HEK293T (cell line): ENCODE results near the gene MRPL17.

Experiments
- CTCF ChIA-PET: fragments of 350-600 bp; formaldehyde crosslinking; extraction: SDS; loops from one replicate; lab custom pipeline; 2021; ENCODE audit warnings: antibody characterized with exemption, inconsistent platforms; lab: Yijun Ruan, JAX
- POLR2A ChIA-PET: fragments of 350-600 bp; formaldehyde crosslinking; extraction: SDS; loops from one replicate; lab custom pipeline; 2020; ENCODE audit warnings: antibody characterized with exemption, inconsistent platforms; lab: Yijun Ruan, JAX
- DNase-seq: peaks from one replicate; pipeline ENCODE4 v3.0.0; 2012; ENCODE audit warnings: mixed read lengths; ENCODE audit errors: extremely low spot score
- ARNT ChIP-seq: fragments of 450-650 bp; IDR thresholded peaks from 2 replicates; pipeline ENCODE4 v1.6.1; 2017; ENCODE audit warnings: mild to moderate bottlenecking
- BHLHE40 ChIP-seq: fragments of 450-650 bp; IDR thresholded peaks from 2 replicates; pipeline ENCODE4 v1.6.1; 2016; ENCODE audit warnings: mild to moderate bottlenecking, moderate library complexity, borderline replicate concordance
- CTBP1 ChIP-seq: fragments of 450-650 bp; IDR thresholded peaks from 2 replicates; pipeline ENCODE4 v1.6.1; 2016; ENCODE audit warnings: borderline replicate concordance
- ELF4 ChIP-seq: fragments of 450-650 bp; IDR thresholded peaks from 2 replicates; pipeline ENCODE4 v1.6.1; 2017; ENCODE audit warnings: antibody characterized with exemption
- FOXA1 ChIP-seq: fragments of 450-650 bp; IDR thresholded peaks from 2 replicates; pipeline ENCODE4 v1.6.1; 2016; ENCODE audit warnings: mild to moderate bottlenecking
- FOXK2 ChIP-seq: fragments of 450-650 bp; IDR thresholded peaks from 2 replicates; pipeline ENCODE4 v1.6.1; 2016; ENCODE audit warnings: mild to moderate bottlenecking
- FOXM1 ChIP-seq: fragments of 450-650 bp; IDR thresholded peaks from 2 replicates; pipeline ENCODE4 v1.6.1; 2017; ENCODE audit warnings: mild to moderate bottlenecking, borderline replicate concordance
- HDGF ChIP-seq: fragments of 450-650 bp; IDR thresholded peaks from 2 replicates; pipeline ENCODE4 v1.6.1; 2017; ENCODE audit warnings: antibody characterized with exemption, borderline replicate concordance
- L3MBTL2 ChIP-seq: fragments of 450-650 bp; conservative IDR thresholded peaks from 2 replicates; pipeline ENCODE4 v1.6.1; 2016; ENCODE audit warnings: mild to moderate bottlenecking
- LEF1 ChIP-seq: fragments of 450-650 bp; IDR thresholded peaks from 2 replicates; pipeline ENCODE4 v1.6.1; 2017; ENCODE audit warnings: mild to moderate bottlenecking, borderline replicate concordance
- NFRKB ChIP-seq: fragments of 450-650 bp; IDR thresholded peaks from 2 replicates; pipeline ENCODE4 v1.6.1; 2016; ENCODE audit warnings: mild to moderate bottlenecking, moderate library complexity
- SP1 ChIP-seq: fragments of 450-650 bp; IDR thresholded peaks from 2 replicates; pipeline ENCODE4 v1.6.1; 2017
- SUZ12 ChIP-seq: fragments of 450-650 bp; IDR thresholded peaks from 2 replicates; pipeline ENCODE4 v1.6.1; 2016; ENCODE audit warnings: mild to moderate bottlenecking
- TARDBP ChIP-seq: fragments of 450-650 bp; IDR thresholded peaks from 2 replicates; pipeline ENCODE4 v1.6.1; 2016
- ZNF384 ChIP-seq: fragments of 450-650 bp; IDR thresholded peaks from 2 replicates; pipeline ENCODE4 v1.6.1; 2016
- TF ChIP-seq, protein P1 (sequence below): fragments of 450-650 bp; IDR thresholded peaks from 2 replicates; pipeline ENCODE4 v1.6.1; 2016

MRPL17 gene

DNA sequence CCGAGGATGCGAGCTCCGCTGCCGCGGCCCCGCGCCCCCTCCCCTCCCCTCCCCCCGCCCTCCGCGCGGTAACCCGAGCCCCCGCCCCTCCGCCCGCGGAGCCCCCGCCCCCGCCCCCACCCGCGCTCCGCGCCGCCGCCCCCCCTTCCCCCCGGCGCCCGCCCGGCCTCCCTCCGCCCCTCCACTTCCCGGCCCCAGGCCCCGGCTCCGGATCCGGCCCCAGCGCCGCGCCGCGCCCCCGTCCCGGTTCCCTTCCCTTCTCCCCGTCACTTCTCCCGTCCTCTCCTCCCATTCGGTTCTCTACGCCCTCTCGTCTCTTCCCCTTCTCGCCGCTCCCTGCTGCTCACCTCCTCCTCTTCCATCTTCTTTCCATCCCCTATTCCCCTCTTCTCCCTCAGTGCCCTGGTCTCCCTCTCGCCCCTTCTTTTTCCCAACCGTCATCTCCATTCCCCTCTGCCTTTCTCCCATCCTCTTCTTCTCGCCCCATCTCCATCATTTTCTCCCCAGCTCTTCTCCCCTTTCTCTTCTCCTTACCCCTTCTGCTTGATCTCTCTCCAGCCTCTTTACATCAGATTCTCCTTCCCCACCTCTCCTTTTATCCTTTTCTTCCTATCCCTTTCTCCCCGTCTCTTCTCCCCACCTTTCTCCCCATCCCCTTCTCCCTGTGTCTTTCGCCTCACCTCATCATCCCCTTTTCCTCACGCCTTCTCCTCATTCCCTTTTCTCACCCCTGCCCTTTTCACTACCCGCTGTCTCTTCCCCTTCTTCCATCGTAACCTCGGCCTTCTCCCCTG lies 27.2 kb downstream of the MRPL17 start, which contains the start of gene DCHS1:
TSS of gene DCHS1 (minus strand) at position 20 of the 794 bp plus-strand sequence. CDS start 14,196 bp downstream, outside the sequence.
- ChIA-PET POLR2A (no interaction called here), CTCF (interaction anchor here (1.2 kb wide), 1 partner anchor 12 kb away, joined by 5 read pairs; no protein-coding TSS in a partner anchor)
- DNase-seq, result peak; percentile 35
- TF ChIP-seq SP1, result no peak

DNA sequence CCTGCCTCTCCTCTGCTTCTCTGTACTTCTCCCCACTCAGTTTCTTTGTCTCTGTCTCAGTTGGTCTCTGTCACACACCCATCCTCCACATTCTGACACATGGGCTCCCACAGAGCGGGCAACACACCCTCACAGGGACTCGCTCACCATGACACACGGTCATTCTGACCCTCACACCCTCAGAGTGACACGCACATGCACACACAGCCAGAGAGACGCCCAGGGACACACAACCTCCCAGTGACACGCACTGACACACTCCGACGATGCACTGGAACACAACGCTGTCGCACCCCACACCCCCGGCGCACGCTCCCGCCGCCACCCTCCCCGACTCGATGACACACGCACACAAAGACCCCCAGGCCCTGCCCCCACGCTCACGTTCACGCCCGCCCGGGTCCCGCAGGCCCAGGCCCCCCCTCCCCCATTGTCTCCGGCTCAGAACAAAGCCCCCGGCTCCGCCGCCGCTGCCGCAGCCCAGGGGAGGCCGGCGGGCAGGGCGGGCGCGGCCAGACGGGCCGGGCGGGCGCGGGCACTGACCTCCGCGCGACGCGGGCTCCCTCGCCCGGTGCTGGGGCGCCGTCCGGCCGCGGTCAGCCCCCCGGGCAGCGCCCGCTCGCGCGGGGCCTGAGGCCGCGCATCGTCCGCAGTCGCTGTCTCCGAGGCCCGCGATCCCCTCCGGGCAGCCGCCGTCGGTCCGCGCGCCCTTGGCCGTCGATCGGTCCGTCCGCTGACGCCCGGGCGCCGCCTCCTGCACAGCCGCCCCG lies 27.9 kb downstream of the MRPL17 start:
- no peak for DNase-seq
- ChIA-PET POLR2A (no interaction called here), CTCF (no interaction called here)
- no peak for TF ChIP-seq ZNF384
- TF ChIP-seq HDGF, result no peak
- TF ChIP-seq FOXM1, result no peak
- TF ChIP-seq SP1, result no peak
- TF ChIP-seq LEF1, result no peak

DNA sequence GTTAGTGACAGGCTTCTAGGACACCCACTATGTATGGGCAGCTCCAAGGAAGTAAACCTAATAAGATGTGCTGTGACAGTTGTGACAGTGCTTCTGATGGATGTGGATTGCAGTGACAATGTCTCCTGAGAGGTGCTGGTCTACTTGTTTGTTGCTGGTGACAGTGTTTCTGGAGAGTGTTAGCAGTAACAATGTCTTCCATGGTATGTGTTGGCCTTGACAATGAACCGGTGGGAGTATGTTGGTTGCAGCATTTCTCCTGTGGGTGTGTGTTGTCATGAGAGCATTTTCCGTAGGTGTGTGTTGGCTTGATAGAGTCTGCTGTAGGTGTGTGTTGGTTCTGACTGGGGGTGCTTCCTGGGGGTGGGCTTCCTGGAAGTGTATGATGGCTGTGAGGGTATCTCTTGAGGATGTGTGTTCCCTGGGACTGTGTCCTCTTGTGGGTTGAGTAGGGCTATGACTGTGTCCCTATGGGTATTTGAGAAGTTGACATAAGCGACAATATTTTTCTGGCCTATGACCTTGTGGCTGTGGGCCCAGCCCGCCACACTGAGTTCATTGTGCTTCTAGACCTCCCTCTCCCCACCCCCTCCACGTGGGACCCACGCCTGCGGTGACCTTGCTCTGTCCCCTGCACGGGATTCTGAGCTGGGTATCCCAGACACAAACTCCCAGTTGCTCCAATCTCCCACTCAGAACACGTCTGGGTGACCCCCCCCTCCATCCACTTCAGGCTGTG lies 28.7 kb downstream of the MRPL17 start:
- POLR2A ChIA-PET, result interaction anchor here (1.2 kb wide), 1 partner anchor 26 kb away, joined by 3 read pairs; no protein-coding TSS in a partner anchor
- CTCF ChIA-PET, result no interaction called here
- no peak for DNase-seq
- TF ChIP-seq ZNF384 (no peak), SP1 (no peak), LEF1 (no peak), FOXA1 (no peak), NFRKB (no peak), CTBP1 (no peak), ELF4 (no peak), ARNT (no peak)

DNA sequence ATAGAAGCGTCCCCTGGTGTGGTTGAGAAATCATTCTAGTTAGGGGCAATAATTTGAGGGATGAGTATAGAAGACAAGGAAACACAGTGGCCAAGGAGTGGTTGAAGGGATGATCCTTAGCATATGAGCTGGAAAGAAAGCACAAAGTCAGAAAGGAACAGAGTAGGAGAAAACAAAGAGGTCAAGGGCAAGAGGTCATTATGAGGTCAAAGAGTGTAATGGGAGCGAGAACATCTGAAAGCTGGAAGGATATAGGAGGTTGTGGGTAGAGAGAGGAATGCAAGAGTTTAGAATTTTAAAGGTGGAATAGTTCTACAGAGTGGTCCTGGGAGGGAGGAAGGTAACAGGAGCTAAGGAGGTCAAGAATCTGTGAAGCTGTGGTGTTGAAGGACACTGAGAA lies 29.5 kb downstream of the MRPL17 start:
- CTCF ChIA-PET, result no interaction called here
- POLR2A ChIA-PET, result interaction anchor here (1.2 to 1.3 kb wide), 2 partner anchors 27 to 29 kb away, joined by 3 to 4 read pairs; partner anchors contain the start of gene MRPL17
- no peak for DNase-seq
- TF ChIP-seq ARNT (no peak), CTBP1 (no peak), BHLHE40 (no peak), FOXK2 (no peak), NFRKB (no peak)

DNA sequence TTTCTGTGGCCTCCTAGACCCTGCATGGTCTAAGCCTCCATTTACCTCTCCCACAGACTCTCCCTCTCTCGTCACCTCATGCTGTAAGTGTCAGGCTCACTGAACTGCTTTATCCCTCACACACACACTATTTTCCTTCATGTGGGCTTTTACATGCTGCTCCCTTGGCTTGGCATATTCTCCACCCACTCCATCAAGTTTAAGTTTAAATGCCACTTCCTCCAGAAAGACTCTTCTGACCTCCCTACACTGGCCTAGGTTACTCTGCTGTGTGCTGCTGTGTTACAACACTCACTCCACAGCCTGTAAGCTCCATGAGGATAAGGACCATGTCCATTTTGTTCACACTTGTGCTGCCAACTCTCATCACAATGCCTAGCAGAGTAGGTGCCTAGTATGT lies 30.0 kb downstream of the MRPL17 start:
- DNase-seq, result no peak
- ChIA-PET CTCF (no interaction called here), POLR2A (interaction anchor here (1.2 to 1.3 kb wide), 2 partner anchors 28 to 30 kb away, joined by 3 to 4 read pairs; partner anchors contain the start of gene MRPL17)
- TF ChIP-seq BHLHE40, result no peak
- no peak for TF ChIP-seq NFRKB
- no peak for TF ChIP-seq FOXM1
- TF ChIP-seq FOXA1, result no peak
- TF ChIP-seq ELF4, result no peak
- TF ChIP-seq L3MBTL2, result no peak
- TF ChIP-seq SP1, result no peak
- TF ChIP-seq CTBP1, result no peak
- TF ChIP-seq ARNT, result no peak
- TF ChIP-seq, protein P1, sequence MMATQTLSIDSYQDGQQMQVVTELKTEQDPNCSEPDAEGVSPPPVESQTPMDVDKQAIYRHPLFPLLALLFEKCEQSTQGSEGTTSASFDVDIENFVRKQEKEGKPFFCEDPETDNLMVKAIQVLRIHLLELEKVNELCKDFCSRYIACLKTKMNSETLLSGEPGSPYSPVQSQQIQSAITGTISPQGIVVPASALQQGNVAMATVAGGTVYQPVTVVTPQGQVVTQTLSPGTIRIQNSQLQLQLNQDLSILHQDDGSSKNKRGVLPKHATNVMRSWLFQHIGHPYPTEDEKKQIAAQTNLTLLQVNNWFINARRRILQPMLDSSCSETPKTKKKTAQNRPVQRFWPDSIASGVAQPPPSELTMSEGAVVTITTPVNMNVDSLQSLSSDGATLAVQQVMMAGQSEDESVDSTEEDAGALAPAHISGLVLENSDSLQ, result no peak
- TF ChIP-seq SUZ12, result no peak
- TF ChIP-seq FOXK2, result no peak
- TF ChIP-seq ZNF384, result no peak
- no peak for TF ChIP-seq HDGF

DNA sequence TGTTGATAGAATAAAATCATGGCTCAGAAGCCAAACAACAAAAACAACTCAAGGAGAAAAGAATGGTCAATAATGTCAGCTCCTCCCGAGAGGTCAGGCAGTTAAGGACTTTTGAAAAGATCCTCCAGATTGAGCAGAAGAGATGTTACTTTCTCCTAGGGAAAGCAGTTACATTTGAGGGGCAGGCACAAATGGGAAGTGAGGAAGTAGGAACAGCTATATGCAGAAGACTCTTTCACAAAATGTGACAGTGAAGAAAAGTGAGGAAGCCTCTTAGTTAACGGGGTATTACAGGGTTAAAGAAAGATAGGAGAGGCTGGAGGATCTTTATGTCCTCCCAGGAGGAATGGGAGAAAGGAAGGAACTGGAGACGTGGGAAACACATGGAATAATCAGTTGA lies 31.0 kb downstream of the MRPL17 start:
- no peak for DNase-seq
- ChIA-PET POLR2A (no interaction called here), CTCF (no interaction called here)
- TF ChIP-seq FOXK2, result no peak
- no peak for TF ChIP-seq ARNT
- TF ChIP-seq BHLHE40, result no peak
- no peak for TF ChIP-seq SUZ12
- no peak for TF ChIP-seq CTBP1
- TF ChIP-seq, protein P1, result no peak
- TF ChIP-seq NFRKB, result no peak
- no peak for TF ChIP-seq FOXA1
- TF ChIP-seq ELF4, result no peak
- no peak for TF ChIP-seq LEF1
- no peak for TF ChIP-seq FOXM1
- no peak for TF ChIP-seq HDGF
- TF ChIP-seq TARDBP, result no peak
- no peak for TF ChIP-seq L3MBTL2
- TF ChIP-seq ZNF384, result no peak
